Prostate gland (tissue), 2 donors: ENCODE measurements around the gene PROX2. TPM values are rescaled to one million over a fixed set of nuclear protein-coding genes. Genes with fewer than 3 reads are reported as not detected.

Experiments used
- total RNA-seq, 2 donors: library from RNA; depleted of rRNA; stranded (reverse); fragments of >200 nt; gene quantifications; one replicate each; pipeline ENCODE4 v1.1.0, GENCODE V29; 2016

Gene PROX2
- total RNA-seq, 2 donors from 2014 or later = not detected

Other genes starting within 250 kb of the PROX2 start
- gene AREL1, start 163.1 kb downstream of the PROX2 start, total RNA-seq = 10 to 100 TPM; 14.8 to 51.2 TPM
- 10 to 100 TPM; 24.2 to 26.0 TPM for gene FCF1, start 163.0 kb downstream of the PROX2 start, total RNA-seq
- 10 to 100 TPM; 39.0 to 71.9 TPM for gene YLPM1, start 112.8 kb downstream of the PROX2 start, total RNA-seq
- gene DLST, start 5.8 kb upstream of the PROX2 start, total RNA-seq = 10 to 100 TPM; 44.9 to 93.0 TPM
- gene RPS6KL1, start 47.1 kb upstream of the PROX2 start, total RNA-seq = 10 to 100 TPM in 1 of 2 donors, 1 to 10 TPM in 1; 1.5 to 15.1 TPM
- 10 to 100 TPM in 1 of 2 donors, 1 to 10 TPM in 1; 7.9 to 16.2 TPM for gene PGF, start 79.5 kb upstream of the PROX2 start, total RNA-seq
- 10 to 100 TPM; 43.9 to 60.4 TPM for gene EIF2B2, start 126.8 kb upstream of the PROX2 start, total RNA-seq
- 10 to 100 TPM; 23.3 to 29.6 TPM for gene MLH3, start 175.3 kb upstream of the PROX2 start, total RNA-seq
- gene ACYP1, start 187.9 kb upstream of the PROX2 start, total RNA-seq = 10 to 100 TPM; 11.2 to 14.3 TPM
- 10 to 100 TPM in 1 of 2 donors, 1 to 10 TPM in 1; 1.8 to 19.4 TPM for gene ZC2HC1C, start 193.5 kb upstream of the PROX2 start, total RNA-seq